Vagina (tissue), 2 donors: ENCODE results near the gene MT1B. TPM values are rescaled to one million over a fixed set of nuclear protein-coding genes. Genes with fewer than 3 reads are reported as not detected.

Experiments
- DNase-seq, 2 donors: peaks; one replicate each; pipeline ENCODE4 v3.0.0-alpha.2; 2017; ENCODE audit errors: extremely low spot score in 2 of 2
- H3K27ac ChIP-seq: fragments of 200-600 bp; sonication (generic); one replicate; pipeline ENCODE4 v1.5.1; 2019
- H3K27me3 ChIP-seq: fragments of 200-600 bp; sonication (generic); one replicate; pipeline ENCODE4 v1.5.1; 2019
- H3K36me3 ChIP-seq, 2 donors: fragments of 200-600 bp; sonication (generic); one replicate each; pipeline ENCODE4 v1.5.1; 2017 to 2019
- H3K4me1 ChIP-seq: fragments of 200-600 bp; sonication (generic); one replicate; pipeline ENCODE4 v1.5.1; 2019
- H3K4me3 ChIP-seq, 2 donors: fragments of 200-600 bp; sonication (generic); 1 replicate in 1 of 2; 2 replicates in 1 of 2; pipeline ENCODE4 v1.5.1; 2016 to 2019
- H3K9me3 ChIP-seq: fragments of 200-600 bp; sonication (generic); one replicate; pipeline ENCODE4 v1.5.1; 2019
- CTCF ChIP-seq, 3 experiments: fragments of 450-650 bp in 2 of 3; fragments of 200-600 bp in 1 of 3; sonication (generic) in 1 of 3; IDR thresholded peaks; one replicate each; pipeline ENCODE4 v1.5.1; 2017 to 2019; ENCODE audit warnings: antibody characterized with exemption in 3 of 3, mild to moderate bottlenecking in 2 of 3, moderate library complexity in 2 of 3
- POLR2A ChIP-seq, 2 donors: fragments of 450-650 bp; IDR thresholded peaks; one replicate each; pipeline ENCODE4 v1.6.1; 2017; ENCODE audit warnings: antibody characterized with exemption in 2 of 2, mild to moderate bottlenecking in 2 of 2, moderate library complexity in 2 of 2
- POLR2AphosphoS5 ChIP-seq, 2 donors: sonication (generic); formaldehyde crosslinking; IDR thresholded peaks; one replicate each; pipeline ENCODE4 v1.9.0; 2017; ENCODE audit warnings: antibody characterized with exemption in 2 of 2, mild to moderate bottlenecking in 2 of 2, low read depth in 1 of 2; ENCODE audit not compliant: insufficient read depth in 1 of 2
- intact Hi-C: fragments of 100-400 bp; cut with DNase I; formaldehyde crosslinking; loops from one replicate; pipeline ENCODE4 v1.15.1; 2023
- total RNA-seq: library from RNA; depleted of rRNA; stranded (reverse); fragments of >200 nt; gene quantifications from one replicate; pipeline ENCODE4 v1.2.3, GENCODE V29; 2016

Gene MT1B
- total RNA-seq, 1 donor from 2014 or later = not detected

DNA sequence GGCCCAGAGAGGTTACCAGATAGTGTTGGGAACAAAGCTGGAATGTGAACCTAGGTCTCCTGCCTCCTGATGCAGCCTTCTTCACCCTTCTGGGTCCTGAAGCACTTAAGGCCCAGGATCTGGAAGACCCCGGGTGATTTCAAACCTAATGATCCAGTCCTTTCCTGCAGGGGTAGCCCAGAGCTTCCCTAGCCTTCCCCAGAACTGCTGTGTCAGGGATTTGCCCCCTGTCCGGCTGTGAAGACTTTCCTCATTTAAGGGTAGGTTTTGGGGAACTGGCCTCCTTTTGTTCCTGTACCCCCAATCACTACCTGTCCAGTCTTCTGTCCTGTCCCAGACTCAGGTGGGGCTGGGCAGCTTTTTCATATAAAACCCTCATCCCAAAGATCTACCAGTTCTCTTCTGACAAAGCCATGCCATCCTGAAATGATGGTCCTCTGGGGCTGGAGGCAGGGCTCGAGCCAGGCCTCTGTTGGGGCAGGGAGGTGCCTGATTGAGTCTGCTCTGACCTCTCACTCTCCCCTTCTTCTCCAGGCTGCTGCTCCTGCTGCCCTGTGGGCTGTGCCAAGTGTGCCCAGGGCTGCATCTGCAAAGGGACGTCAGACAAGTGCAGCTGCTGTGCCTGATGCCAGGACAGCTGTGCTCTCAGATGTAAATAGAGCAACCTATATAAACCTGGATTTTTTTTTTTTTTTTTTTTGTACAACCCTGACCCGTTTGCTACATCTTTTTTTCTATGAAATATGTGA is 31.9 kb downstream of the MT1B start:
- Histone ChIP-seq H3K9me3 (no peaks in the 10 kb centered on the region), H3K27me3 (no peaks in the 10 kb centered on the region), H3K27ac (peak overlapping the region; percentile 80), H3K4me3 (peak overlapping the region; percentile 59 to 75), H3K4me1 (peaks cover 24% of the 10 kb centered on the region), H3K36me3 (no peaks in the 10 kb centered on the region)
- intact Hi-C loops = loop anchor here (2.0 to 5.0 kb wide), 2 partner anchors 56 to 77 kb away; partner anchors contain the start of gene MT1E
- TF ChIP-seq POLR2A (IDR thresholded peaks at IDR 0.05) (no peak), POLR2AphosphoS5 (IDR thresholded peaks at IDR 0.05; ENCODE audit: insufficient read depth in 1 of 2, low read depth in 1 of 2) (peak in 1 of 2 donors; percentile 54), CTCF (IDR thresholded peaks at IDR 0.05) (no peak)
- DNase-seq = no peak

GRCh38 chr16:56684256-56684925 is 32.7 kb downstream of the MT1B start:
- intact Hi-C loops = loop anchor here (5.0 kb wide), 1 partner anchor 57 kb away; the partner anchor contains the start of gene MT1E
- H3K27me3 ChIP-seq = no peaks in the 10 kb centered on the region
- H3K4me1 ChIP-seq = peaks cover 24% of the 10 kb centered on the region
- peak overlapping the region in 1 of 2 donors; percentile 59 for H3K4me3 ChIP-seq
- H3K27ac ChIP-seq = peak overlapping the region; percentile 80
- no peaks in the 10 kb centered on the region for H3K9me3 ChIP-seq
- DNase-seq = no peak
- TF ChIP-seq POLR2AphosphoS5 (IDR thresholded peaks at IDR 0.05; ENCODE audit: insufficient read depth in 1 of 2, low read depth in 1 of 2) (no peak), CTCF (IDR thresholded peaks at IDR 0.05) (no peak), POLR2A (IDR thresholded peaks at IDR 0.05) (no peak)
- no peaks in the 10 kb centered on the region for H3K36me3 ChIP-seq

GRCh38 chr16:56684926-56685590 is 33.4 kb downstream of the MT1B start:
- TF ChIP-seq POLR2A (IDR thresholded peaks at IDR 0.05) (no peak), POLR2AphosphoS5 (IDR thresholded peaks at IDR 0.05; ENCODE audit: insufficient read depth in 1 of 2, low read depth in 1 of 2) (peak in 1 of 2 donors; percentile 40)
- no peaks in the 10 kb centered on the region for H3K9me3 ChIP-seq
- peak overlapping the region in 1 of 2 donors; percentile 59 for H3K4me3 ChIP-seq
- intact Hi-C loops = loop anchor here (5.0 kb wide), 1 partner anchor 58 kb away; the partner anchor contains the start of gene MT1E
- DNase-seq = no peak
- no peaks in the 10 kb centered on the region for H3K27me3 ChIP-seq
- no peaks in the 10 kb centered on the region for H3K36me3 ChIP-seq
- peak overlapping the region; percentile 80 for H3K27ac ChIP-seq
- H3K4me1 ChIP-seq = peaks cover 24% of the 10 kb centered on the region

GRCh38 chr16:56686758-56687157 is 35.1 kb downstream of the MT1B start:
- Histone ChIP-seq H3K27me3 (no peaks in the 10 kb centered on the region), H3K9me3 (no peaks in the 10 kb centered on the region), H3K27ac (no peak overlapping the region), H3K4me1 (peaks cover 24% of the 10 kb centered on the region), H3K4me3 (no peak overlapping the region), H3K36me3 (no peaks in the 10 kb centered on the region)
- intact Hi-C loops = no loop called here
- TF ChIP-seq POLR2A (IDR thresholded peaks at IDR 0.05) (no peak), POLR2AphosphoS5 (IDR thresholded peaks at IDR 0.05; ENCODE audit: insufficient read depth in 1 of 2, low read depth in 1 of 2) (no peak), CTCF (IDR thresholded peaks at IDR 0.05) (no peak)
- DNase-seq = no peak

DNA sequence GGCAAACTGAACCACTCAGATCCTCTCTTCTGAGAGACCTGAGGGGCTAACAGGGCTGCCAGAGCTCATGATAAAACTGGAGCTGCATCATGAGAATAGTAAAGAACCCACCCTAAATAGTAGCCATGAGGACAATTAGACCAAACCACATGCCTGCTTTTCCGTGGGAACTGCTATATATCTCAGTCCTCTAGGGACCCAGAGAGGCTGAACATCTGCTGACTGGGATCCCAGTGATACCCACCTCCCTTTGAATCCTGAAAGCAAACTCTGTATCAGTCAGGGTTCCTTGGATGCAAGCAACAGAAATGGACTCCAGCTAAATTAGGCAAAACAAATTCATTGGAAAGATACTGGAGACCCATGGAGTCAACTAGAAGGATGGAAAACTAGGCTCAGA is 37.1 kb downstream of the MT1B start:
- no peak for DNase-seq
- no peaks in the 10 kb centered on the region for H3K36me3 ChIP-seq
- intact Hi-C loops = no loop called here
- no peaks in the 10 kb centered on the region for H3K9me3 ChIP-seq
- H3K27ac ChIP-seq = no peak overlapping the region
- no peaks in the 10 kb centered on the region for H3K27me3 ChIP-seq
- peaks cover 10% of the 10 kb centered on the region for H3K4me1 ChIP-seq
- no peak overlapping the region for H3K4me3 ChIP-seq
- no peak for TF ChIP-seq POLR2AphosphoS5 (IDR thresholded peaks at IDR 0.05; ENCODE audit: insufficient read depth in 1 of 2, low read depth in 1 of 2)
- no peak for TF ChIP-seq POLR2A (IDR thresholded peaks at IDR 0.05)
- TF ChIP-seq CTCF (IDR thresholded peaks at IDR 0.05) = no peak
